Measurements from ENCODE around the gene GLIPR1L1.
A peak's percentile ranks its signal among the peaks of the same experiment; 100 is the strongest.

The GLIPR1L1 gene

GRCh38 chr12:75354011-75354410, 19.5 kb downstream of the GLIPR1L1 start:
- no peak for DNase-seq

- no peak for DNase-seq
These were observed 26.4 kb downstream of the GLIPR1L1 start for GRCh38 chr12:75360920-75361319.

DNA sequence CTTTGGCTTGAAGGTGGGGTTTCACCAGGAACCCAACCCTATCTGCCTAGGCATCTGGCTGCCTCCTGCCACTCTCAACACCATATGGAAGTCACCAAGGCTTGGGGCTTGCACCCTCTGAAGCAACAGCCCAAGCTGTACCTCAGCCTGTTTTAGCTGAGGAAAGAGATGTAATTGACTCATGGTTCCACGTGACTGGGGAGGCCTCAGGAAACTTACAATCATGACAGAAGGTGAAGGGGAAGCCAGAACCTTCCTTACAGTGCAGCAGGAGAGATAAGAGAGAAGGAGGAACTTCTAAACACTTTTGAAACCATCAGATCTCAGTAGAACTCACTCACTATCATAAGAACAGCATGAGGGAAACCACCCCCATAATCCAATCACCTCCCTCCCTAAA, 26.9 kb downstream of the GLIPR1L1 start:
- DNase-seq: no peak

- DNase-seq: no peak
These were observed 30.4 kb downstream of the GLIPR1L1 start for GRCh38 chr12:75364919-75365318.

GRCh38 chr12:75366629-75367028, 32.2 kb downstream of the GLIPR1L1 start:
- DNase-seq: no peak

DNA sequence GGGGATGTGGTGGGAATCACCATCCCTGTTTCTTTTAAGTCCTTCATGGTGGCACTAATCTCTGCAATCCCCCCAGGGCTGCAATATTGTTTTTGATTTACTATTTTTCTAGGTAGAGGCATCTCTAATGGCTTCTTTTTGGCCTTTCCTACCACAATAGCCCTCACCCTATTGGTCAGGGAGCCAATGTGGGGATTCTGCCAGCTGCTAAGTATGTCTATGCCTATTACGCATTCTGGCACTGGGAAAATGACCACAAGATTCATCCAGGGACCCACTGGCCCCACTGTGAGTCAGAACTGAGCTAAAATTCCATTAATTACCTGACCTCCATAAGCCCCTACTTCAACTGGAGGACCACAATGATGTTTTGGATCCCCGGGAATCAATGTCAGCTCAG, 40.5 kb downstream of the GLIPR1L1 start:
- no peak for DNase-seq

GRCh38 chr12:75378354-75378753, 43.9 kb downstream of the GLIPR1L1 start:
- no peak for DNase-seq

GRCh38 chr12:75389061-75389460, 54.6 kb downstream of the GLIPR1L1 start:
- DNase-seq: no peak

DNA sequence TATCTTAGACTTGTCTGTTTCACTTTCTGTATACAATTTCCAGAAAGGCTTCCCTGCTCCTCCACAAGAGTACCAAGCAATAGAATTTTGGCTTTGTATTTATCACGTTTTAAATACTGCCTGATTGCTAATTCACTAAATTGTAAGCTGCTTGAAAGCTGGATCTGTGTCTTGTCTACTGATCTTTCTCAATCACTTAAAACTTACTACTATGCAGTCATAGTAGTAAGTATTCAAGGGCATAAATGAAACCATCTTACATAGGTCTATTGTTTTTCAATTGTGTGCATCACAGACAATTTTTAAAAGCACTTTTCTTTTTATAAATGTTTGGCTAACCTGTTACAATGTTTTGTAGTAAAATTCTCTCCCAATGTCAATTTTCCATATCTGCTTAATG, 55.2 kb downstream of the GLIPR1L1 start:
- no peak for DNase-seq

GRCh38 chr12:75390156-75390898, 55.9 kb downstream of the GLIPR1L1 start:
- DNase-seq: no peak

DNA sequence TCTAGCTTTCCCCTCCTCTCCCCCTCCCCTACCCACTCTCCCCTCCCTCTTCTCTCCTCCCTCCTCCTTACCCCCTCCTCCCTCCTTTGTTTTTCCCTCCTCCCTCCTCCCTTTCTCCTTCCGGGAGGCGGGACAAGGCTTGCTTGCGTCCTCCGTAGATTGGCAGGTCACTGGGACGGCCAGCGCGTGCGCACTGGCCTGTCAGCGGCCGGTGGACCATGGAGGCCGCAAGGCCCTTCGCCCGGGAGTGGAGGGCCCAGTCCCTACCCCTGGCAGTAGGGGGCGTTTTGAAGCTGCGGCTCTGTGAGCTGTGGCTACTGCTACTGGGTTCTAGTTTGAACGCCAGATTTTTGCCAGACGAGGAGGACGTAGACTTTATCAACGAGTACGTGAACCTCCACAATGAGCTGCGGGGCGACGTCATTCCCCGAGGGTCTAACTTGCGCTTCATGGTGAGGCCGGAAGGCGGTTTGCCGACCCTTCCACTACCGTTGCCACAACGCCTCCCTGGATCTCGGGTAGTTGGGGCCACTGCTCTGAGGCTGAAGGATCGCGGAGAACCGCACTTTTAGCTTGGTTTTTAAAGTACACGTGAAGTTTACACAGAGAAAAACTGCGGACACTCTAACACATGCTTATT, 56.5 kb downstream of the GLIPR1L1 start, which contains the start of gene GLIPR1L2:
Gene GLIPR1L2, plus strand, starts transcription at position 191 of the 640 bp plus-strand sequence. Its CDS starts 28 bp downstream, at position 219.
- peak; percentile 89 for DNase-seq

DNA sequence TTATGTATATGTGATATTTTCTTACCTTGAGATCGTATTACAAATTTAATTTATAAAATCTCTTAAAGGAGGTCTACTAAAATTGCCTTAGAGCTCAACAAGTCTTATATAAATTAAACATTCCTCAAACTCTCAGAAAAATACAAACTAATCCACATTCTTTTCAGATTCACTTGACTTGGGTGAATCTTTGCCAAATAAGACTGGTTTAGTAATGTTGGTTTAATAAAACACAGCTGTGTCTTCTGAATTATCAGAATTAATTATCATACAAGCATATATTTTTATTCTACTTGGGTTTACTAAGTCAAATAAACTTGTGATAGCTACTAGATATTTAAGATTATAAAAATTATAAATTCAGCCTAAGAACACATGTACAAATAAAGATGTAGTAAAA, 69.8 kb downstream of the GLIPR1L1 start:
- no peak for DNase-seq

- no peak for DNase-seq
These were observed 73.2 kb downstream of the GLIPR1L1 start for GRCh38 chr12:75407683-75408082.

GRCh38 chr12:75409830-75410229, 75.4 kb downstream of the GLIPR1L1 start:
- no peak for DNase-seq

DNA sequence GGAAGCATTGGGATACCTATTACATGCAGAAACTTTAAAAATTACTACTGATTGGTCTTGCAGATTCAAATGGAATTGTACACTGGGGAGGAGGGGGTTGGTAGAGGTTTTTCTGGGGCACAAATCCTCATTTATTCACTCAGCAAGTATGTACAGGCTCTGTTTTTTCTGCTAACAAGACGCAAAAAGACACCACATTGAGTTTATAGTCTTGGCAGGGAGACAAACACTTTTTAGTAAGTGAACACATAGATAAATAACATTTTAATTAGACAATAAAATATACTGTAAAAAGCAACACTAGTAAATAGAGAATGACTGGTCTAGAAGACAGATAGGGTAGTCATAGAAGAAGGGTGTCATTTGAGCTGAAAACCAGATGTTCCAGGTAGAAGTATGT, 80.2 kb downstream of the GLIPR1L1 start:
- DNase-seq: no peak

- DNase-seq: no peak
These were observed 85.4 kb downstream of the GLIPR1L1 start for GRCh38 chr12:75419841-75420240.

All from activated naive CD4-positive, alpha-beta T cell treated with anti-CD3 and anti-CD28 coated beads, Interleukin-2, amount 50 U/mL, for 16 hours (primary cell).